Endothelial cell of umbilical vein (primary cell): ENCODE data around the gene TSPAN1.

ENCODE experiments used
- POLR2A ChIP-seq: IDR thresholded peaks from 2 replicates; pipeline ENCODE4 v1.6.1; 2012; ENCODE audit warnings: low read depth, mild to moderate bottlenecking, control low read depth, low read length
- TF ChIP-seq, protein P1 (sequence below), 2 donors: IDR thresholded peaks; 1 replicate in 1 of 2; 2 replicates in 1 of 2; pipeline ENCODE4 v1.5.1; 2011; ENCODE audit warnings: low read length in 2 of 2, mild to moderate bottlenecking in 2 of 2, moderate library complexity in 2 of 2, control low read depth in 1 of 2, inconsistent platforms in 1 of 2, low read depth in 1 of 2; ENCODE audit not compliant: insufficient read depth in 1 of 2; ENCODE audit errors: extremely low read depth in 1 of 2
- TF ChIP-seq, protein P2 (sequence below): IDR thresholded peaks from 2 replicates; pipeline ENCODE4 v1.6.1; 2011; ENCODE audit not compliant: insufficient read depth, insufficient read length

DNA sequence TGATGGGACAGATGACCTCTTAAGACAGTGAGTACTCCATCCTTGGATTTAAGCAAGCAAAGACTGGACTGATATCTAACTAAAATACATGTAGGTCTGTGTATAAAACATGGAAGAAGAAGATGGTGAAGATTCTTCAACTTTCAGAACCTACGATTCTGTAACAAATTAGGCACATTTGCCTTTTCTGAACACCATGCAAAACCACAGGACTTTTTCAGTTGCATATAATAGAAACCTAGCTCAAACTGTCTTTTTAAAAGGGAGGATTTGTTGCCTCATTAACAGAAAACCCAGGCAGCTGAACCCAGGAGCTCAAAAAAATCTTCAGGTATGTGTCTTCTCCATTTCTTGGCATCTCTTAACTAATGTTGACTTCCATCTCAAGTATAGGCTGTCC, 14.7 kb upstream of the TSPAN1 start:
- TF ChIP-seq, protein P1, sequence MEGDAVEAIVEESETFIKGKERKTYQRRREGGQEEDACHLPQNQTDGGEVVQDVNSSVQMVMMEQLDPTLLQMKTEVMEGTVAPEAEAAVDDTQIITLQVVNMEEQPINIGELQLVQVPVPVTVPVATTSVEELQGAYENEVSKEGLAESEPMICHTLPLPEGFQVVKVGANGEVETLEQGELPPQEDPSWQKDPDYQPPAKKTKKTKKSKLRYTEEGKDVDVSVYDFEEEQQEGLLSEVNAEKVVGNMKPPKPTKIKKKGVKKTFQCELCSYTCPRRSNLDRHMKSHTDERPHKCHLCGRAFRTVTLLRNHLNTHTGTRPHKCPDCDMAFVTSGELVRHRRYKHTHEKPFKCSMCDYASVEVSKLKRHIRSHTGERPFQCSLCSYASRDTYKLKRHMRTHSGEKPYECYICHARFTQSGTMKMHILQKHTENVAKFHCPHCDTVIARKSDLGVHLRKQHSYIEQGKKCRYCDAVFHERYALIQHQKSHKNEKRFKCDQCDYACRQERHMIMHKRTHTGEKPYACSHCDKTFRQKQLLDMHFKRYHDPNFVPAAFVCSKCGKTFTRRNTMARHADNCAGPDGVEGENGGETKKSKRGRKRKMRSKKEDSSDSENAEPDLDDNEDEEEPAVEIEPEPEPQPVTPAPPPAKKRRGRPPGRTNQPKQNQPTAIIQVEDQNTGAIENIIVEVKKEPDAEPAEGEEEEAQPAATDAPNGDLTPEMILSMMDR (IDR thresholded peaks at IDR 0.05; ENCODE audit: extremely low read depth in 1 of 2, insufficient read depth in 1 of 2, low read depth in 1 of 2, low read length in 2 of 2) = no peak
- TF ChIP-seq POLR2A = no peak
- TF ChIP-seq, protein P2, sequence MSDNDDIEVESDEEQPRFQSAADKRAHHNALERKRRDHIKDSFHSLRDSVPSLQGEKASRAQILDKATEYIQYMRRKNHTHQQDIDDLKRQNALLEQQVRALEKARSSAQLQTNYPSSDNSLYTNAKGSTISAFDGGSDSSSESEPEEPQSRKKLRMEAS = no peak
